Measurements from ENCODE around the gene PCDHGB6.

PCDHGB6 gene

GRCh38 chr5:141398608-141399007 is 9.2 kb upstream of the PCDHGB6 start:
- H3K4me3 ChIP-seq (ENCODE audit: low read depth, low read length), result no peak overlapping the region
- DNase-seq (ENCODE audit: low read depth, low spot score), result no peak
- TF ChIP-seq CTCF (IDR thresholded peaks at IDR 0.05; ENCODE audit: insufficient read depth, low read length, missing control alignments), result no peak
- CTCF ChIA-PET, result interaction anchor here (1.8 to 4.6 kb wide), 11 partner anchors 8 to 165 kb away, joined by 5 to 50 read pairs (median 13); partner anchors contain the start of genes PCDHGA10, PCDHGA11, PCDHGA12 and PCDHGA6
- POLR2A ChIA-PET, result no interaction called here

GRCh38 chr5:141399555-141400258 is 8.1 kb upstream of the PCDHGB6 start:
- POLR2A ChIA-PET, result no interaction called here
- CTCF ChIA-PET, result interaction anchor here (1.1 to 2.6 kb wide), 6 partner anchors 14 to 168 kb away, joined by 5 to 16 read pairs (median 7); partner anchors contain the start of gene PCDHGB7
- TF ChIP-seq CTCF (IDR thresholded peaks at IDR 0.05; ENCODE audit: insufficient read depth, low read length, missing control alignments), result no peak
- peak overlapping the region; percentile 25 for H3K4me3 ChIP-seq (ENCODE audit: low read depth, low read length)
- DNase-seq (ENCODE audit: low read depth, low spot score), result no peak

- no peak for TF ChIP-seq CTCF (IDR thresholded peaks at IDR 0.05; ENCODE audit: insufficient read depth, low read length, missing control alignments)
- H3K4me3 ChIP-seq (ENCODE audit: low read depth, low read length), result peak within 1 kb of the TSS; percentile 34
- CTCF ChIA-PET, result interaction anchor here (0.6 to 1.8 kb wide), 9 partner anchors 11 to 165 kb away, joined by 3 to 11 read pairs (median 3); partner anchors contain the start of genes PCDHGA10, PCDHGA3, PCDHGA6 and PCDHGB7
- POLR2A ChIA-PET, result no interaction called here
- no peak for DNase-seq (ENCODE audit: low read depth, low spot score)
Measured at GRCh38 chr5:141402553-141403243, 5.1 kb upstream of the PCDHGB6 start, which contains the start of gene PCDHGA9. Gene PCDHGA9 (plus strand): TSS chr5:141402778. CDS start chr5:141402953, 175 bp downstream.

- POLR2A ChIA-PET, result no interaction called here
- no peak for DNase-seq (ENCODE audit: low read depth, low spot score)
- TF ChIP-seq CTCF (IDR thresholded peaks at IDR 0.05; ENCODE audit: insufficient read depth, low read length, missing control alignments), result no peak
- CTCF ChIA-PET, result interaction anchor here (0.6 to 1.8 kb wide), 9 partner anchors 10 to 164 kb away, joined by 3 to 11 read pairs (median 3); partner anchors contain the start of genes PCDHGA10, PCDHGA3, PCDHGA6 and PCDHGB7
- H3K4me3 ChIP-seq (ENCODE audit: low read depth, low read length), result no peak overlapping the region
Measured at GRCh38 chr5:141403387-141403786, 4.4 kb upstream of the PCDHGB6 start.

GRCh38 chr5:141409598-141410306 is 1.9 kb downstream of the PCDHGB6 start:
- no peak overlapping the region for H3K4me3 ChIP-seq (ENCODE audit: low read depth, low read length)
- ChIA-PET CTCF (interaction anchor here (0.9 to 16.4 kb wide), 5 partner anchors 90 to 158 kb away, joined by 3 to 288 read pairs (median 6); no protein-coding TSS in a partner anchor), POLR2A (no interaction called here)
- DNase-seq (ENCODE audit: low read depth, low spot score), result no peak
- no peak for TF ChIP-seq CTCF (IDR thresholded peaks at IDR 0.05; ENCODE audit: insufficient read depth, low read length, missing control alignments)
